Placental epithelial cell (primary cell): ENCODE measurements around the gene GMCL1. TPM values are rescaled to one million over a fixed set of nuclear protein-coding genes. Genes with fewer than 3 reads are reported as not detected.

Source experiments
- small RNA-seq: library from RNA; depleted of rRNA; stranded (forward); fragments of <200 nt; gene quantifications from one replicate; pipeline ENCODE3, GENCODE V24; 2012
- total RNA-seq: library from RNA; depleted of rRNA; stranded (reverse); fragments of >200 nt; gene quantifications from 2 replicates; pipeline ENCODE4 v1.2.3, GENCODE V29; 2012

GMCL1 gene
- 7.1 and 9.4 TPM in 2 replicates for total RNA-seq

GRCh38 chr2:69829256-69830044, at the start of gene GMCL1:
Gene GMCL1, plus strand, starts transcription at chr2:69829660. Its CDS starts 233 bp downstream, at chr2:69829893.

GRCh38 chr2:69893684-69894551, 64.5 kb downstream of the GMCL1 start, which contains the start of gene SNRNP27:
Gene SNRNP27, plus strand, starts transcription at chr2:69893956. Its CDS starts 29 bp downstream, at chr2:69893985.

GRCh38 chr2:69914950-69915945, 85.8 kb downstream of the GMCL1 start, which contains the start of gene MXD1:
Gene MXD1, plus strand, starts transcription at chr2:69915109. Its CDS starts 222 bp downstream, at chr2:69915331.

Small RNAs within 50 kb of the gene (small RNA-seq; reads per million reads assigned to genes)
- not detected for gene RPL23AP92

Other genes with a start within 250 kb of the GMCL1 start
- gene AAK1, start 185.9 kb upstream of the GMCL1 start, total RNA-seq, result 53.8 and 63.0 TPM in 2 replicates
- gene ANXA4, start 87.5 kb upstream of the GMCL1 start, total RNA-seq, result 75.8 and 113 TPM in 2 replicates
- gene SNRNP27, start 64.3 kb downstream of the GMCL1 start, total RNA-seq, result 20.5 and 22.8 TPM in 2 replicates
- gene MXD1, start 85.4 kb downstream of the GMCL1 start, total RNA-seq, result 5.1 and 5.5 TPM in 2 replicates
- gene ASPRV1, start 132.0 kb downstream of the GMCL1 start, total RNA-seq, result 0.33 and 0.79 TPM in 2 replicates